Activated CD8-positive, alpha-beta memory T cell treated with anti-CD3 and anti-CD28 coated beads, Interleukin-2, amount 50 U/mL, for 24 hours (primary cell): ENCODE measurements around the gene EPC1.
A peak's percentile ranks its signal among the peaks of the same experiment; 100 is the strongest.
"Not testable (repeated sequence)": the region's sequence is repeated elsewhere in the genome, so short reads cannot be mapped to it uniquely, and the experiment has no call there.

ENCODE experiments used
- DNase-seq: peaks from one replicate; pipeline ENCODE4 v3.0.0-alpha.2; 2020; ENCODE audit errors: extremely low read depth

Gene EPC1

GRCh38 chr10:32346551-32347362 lies at the start of gene EPC1:
TSS of gene EPC1 (minus strand) at chr10:32347158. CDS start at chr10:32346915, 243 bp downstream.
- DNase-seq: peak; percentile 58

GRCh38 chr10:32393911-32394310 lies 47.0 kb upstream of the EPC1 start:
- DNase-seq: no peak

- DNase-seq: not testable (repeated sequence)
These were observed 45.3 kb upstream of the EPC1 start for GRCh38 chr10:32392284-32392683.

- no peak for DNase-seq
These were observed 43.2 kb upstream of the EPC1 start for GRCh38 chr10:32390193-32390592.

GRCh38 chr10:32388258-32389027 lies 41.5 kb upstream of the EPC1 start:
- no peak for DNase-seq

GRCh38 chr10:32386623-32387260 lies 39.8 kb upstream of the EPC1 start:
- DNase-seq: no peak

GRCh38 chr10:32384171-32384570 lies 37.2 kb upstream of the EPC1 start:
- no peak for DNase-seq

- DNase-seq: no peak
These were observed 34.2 kb upstream of the EPC1 start for GRCh38 chr10:32381165-32381564.

- no peak for DNase-seq
These were observed 33.1 kb upstream of the EPC1 start for GRCh38 chr10:32379950-32380551.

- no peak for DNase-seq
These were observed 32.5 kb upstream of the EPC1 start for GRCh38 chr10:32379318-32379949.

GRCh38 chr10:32378363-32379317 lies 31.7 kb upstream of the EPC1 start:
- peak; percentile 84 for DNase-seq

- no peak for DNase-seq
These were observed 30.7 kb upstream of the EPC1 start for GRCh38 chr10:32377458-32378259.

- DNase-seq: no peak
These were observed 29.8 kb upstream of the EPC1 start for GRCh38 chr10:32376771-32377170.

- DNase-seq: no peak
These were observed 29.1 kb upstream of the EPC1 start for GRCh38 chr10:32376097-32376496.

GRCh38 chr10:32375631-32376030 lies 28.7 kb upstream of the EPC1 start:
- no peak for DNase-seq

- no peak for DNase-seq
These were observed 27.6 kb upstream of the EPC1 start for GRCh38 chr10:32374605-32375004.

- no peak for DNase-seq
These were observed 26.5 kb upstream of the EPC1 start for GRCh38 chr10:32373496-32373895.

GRCh38 chr10:32373031-32373430 lies 26.1 kb upstream of the EPC1 start:
- DNase-seq: no peak

GRCh38 chr10:32372000-32372875 lies 25.3 kb upstream of the EPC1 start:
- no peak for DNase-seq
